ENCODE data around the gene DAGLA.

DNA sequence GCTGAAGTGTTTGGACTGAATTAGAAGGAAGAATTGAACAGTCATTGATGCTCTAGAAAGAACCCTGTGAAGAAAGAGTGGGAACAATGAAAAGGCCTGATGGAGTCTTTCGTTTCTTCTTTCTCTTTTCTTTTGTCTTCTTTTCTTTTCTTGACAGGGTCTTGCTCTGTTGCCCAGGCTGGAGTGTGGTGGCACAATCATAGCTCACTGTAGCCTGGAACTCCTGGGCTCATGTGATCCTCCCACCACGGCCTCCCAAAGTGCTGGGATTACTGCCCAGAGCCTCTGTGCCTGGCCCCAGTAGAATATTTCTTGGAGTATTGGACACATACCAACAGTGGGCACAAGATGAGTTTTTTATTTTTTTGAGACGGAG, 113.6 kb downstream of the DAGLA start:
- TF ChIP-seq, protein P1, sequence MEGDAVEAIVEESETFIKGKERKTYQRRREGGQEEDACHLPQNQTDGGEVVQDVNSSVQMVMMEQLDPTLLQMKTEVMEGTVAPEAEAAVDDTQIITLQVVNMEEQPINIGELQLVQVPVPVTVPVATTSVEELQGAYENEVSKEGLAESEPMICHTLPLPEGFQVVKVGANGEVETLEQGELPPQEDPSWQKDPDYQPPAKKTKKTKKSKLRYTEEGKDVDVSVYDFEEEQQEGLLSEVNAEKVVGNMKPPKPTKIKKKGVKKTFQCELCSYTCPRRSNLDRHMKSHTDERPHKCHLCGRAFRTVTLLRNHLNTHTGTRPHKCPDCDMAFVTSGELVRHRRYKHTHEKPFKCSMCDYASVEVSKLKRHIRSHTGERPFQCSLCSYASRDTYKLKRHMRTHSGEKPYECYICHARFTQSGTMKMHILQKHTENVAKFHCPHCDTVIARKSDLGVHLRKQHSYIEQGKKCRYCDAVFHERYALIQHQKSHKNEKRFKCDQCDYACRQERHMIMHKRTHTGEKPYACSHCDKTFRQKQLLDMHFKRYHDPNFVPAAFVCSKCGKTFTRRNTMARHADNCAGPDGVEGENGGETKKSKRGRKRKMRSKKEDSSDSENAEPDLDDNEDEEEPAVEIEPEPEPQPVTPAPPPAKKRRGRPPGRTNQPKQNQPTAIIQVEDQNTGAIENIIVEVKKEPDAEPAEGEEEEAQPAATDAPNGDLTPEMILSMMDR (conservative IDR thresholded peaks at IDR 0.05; ENCODE audit: low read depth, low read length) = no peak
- no peak for TF ChIP-seq EZH2 (IDR thresholded peaks at IDR 0.05; ENCODE audit: low read length, unreplicated experiment)

Measured in PC-3 (cell line).